Thymus (tissue), 11 donors: ENCODE measurements around the gene SBF1. TPM values are rescaled to one million over a fixed set of nuclear protein-coding genes. Genes with fewer than 3 reads are reported as not detected.
"Not testable (repeated sequence)": the region's sequence is repeated elsewhere in the genome, so short reads cannot be mapped to it uniquely, and the experiment has no call there.

Source experiments
- DNase-seq, 9 donors: peaks; one replicate each; pipeline ENCODE4 v3.0.0-alpha.2; 2013; ENCODE audit warnings: low spot score in 9 of 9, low read depth in 6 of 9, missing footprints in 1 of 9
- H3K27ac ChIP-seq, 2 donors: one replicate each; pipeline ENCODE4 v1.5.1; 2013; ENCODE audit warnings: control low read depth in 1 of 2, low read depth in 1 of 2, low read length in 1 of 2, mild to moderate bottlenecking in 1 of 2, moderate library complexity in 1 of 2
- H3K27me3 ChIP-seq, 2 donors: one replicate each; pipeline ENCODE4 v1.5.1; 2013; ENCODE audit warnings: low read length in 1 of 2; ENCODE audit not compliant: control insufficient read depth in 2 of 2, insufficient read depth in 1 of 2
- H3K36me3 ChIP-seq, 2 donors: one replicate each; pipeline ENCODE4 v1.5.1; 2013; ENCODE audit warnings: low read length in 1 of 2, mild to moderate bottlenecking in 1 of 2, moderate library complexity in 1 of 2; ENCODE audit not compliant: control insufficient read depth in 2 of 2, insufficient read depth in 2 of 2
- H3K4me1 ChIP-seq, 2 donors: one replicate each; pipeline ENCODE4 v1.5.1; 2013; ENCODE audit warnings: low read length in 2 of 2; ENCODE audit not compliant: control insufficient read depth in 2 of 2, insufficient read depth in 2 of 2
- H3K4me3 ChIP-seq, 2 donors: one replicate each; pipeline ENCODE4 v1.5.1; 2013; ENCODE audit warnings: low read length in 2 of 2, control low read depth in 1 of 2, mild to moderate bottlenecking in 1 of 2
- H3K9me3 ChIP-seq, 2 donors: one replicate each; pipeline ENCODE4 v1.5.1; 2013; ENCODE audit warnings: low read length in 1 of 2, mild to moderate bottlenecking in 1 of 2; ENCODE audit not compliant: control insufficient read depth in 2 of 2, insufficient read depth in 1 of 2
- WGBS: extraction: QIAGEN DNeasy Blood & Tissue Kit; methylation state at CpG from one replicate; pipeline ENCODE4 v1.1.7; 2013; 5-methylcytosine and 5-hydroxymethylcytosine counted together
- polyA plus RNA-seq: library from polyadenylated mRNA; stranded (reverse); fragments of 200-250 nt; gene quantifications from one replicate; pipeline ENCODE4 v1.2.3, GENCODE V29; 2013
- total RNA-seq: library from RNA; stranded (reverse); fragments of 120-200 nt; gene quantifications from one replicate; pipeline ENCODE4 v1.2.4, GENCODE V29; 2013
- donor health status: healthy.

The SBF1 gene
- total and polyA plus RNA-seq, 2 donors = 56.7 to 88.2 TPM

- H3K4me3 ChIP-seq = no peak overlapping the region
- H3K27ac ChIP-seq = no peak overlapping the region
- no peaks in the 10 kb centered on the region for H3K9me3 ChIP-seq
- H3K27me3 ChIP-seq = no peaks in the 10 kb centered on the region
- peaks cover 0 to 6% of the 10 kb centered on the region in 2 donors for H3K4me1 ChIP-seq
- DNase-seq = no peak
- 98% methylated on average over 25 of the region's 25 CpGs for WGBS
- H3K36me3 ChIP-seq = peaks cover 82 to 86% of the 10 kb centered on the region in 2 donors
These were observed 37.9 kb downstream of the SBF1 start for GRCh38 chr22:50436841-50437341.

GRCh38 chr22:50436015-50436830 lies 38.6 kb downstream of the SBF1 start:
- peaks cover 0 to 6% of the 10 kb centered on the region in 2 donors for H3K4me1 ChIP-seq
- 94% methylated on average over 37 of the region's 37 CpGs for WGBS
- H3K9me3 ChIP-seq = no peaks in the 10 kb centered on the region
- no peaks in the 10 kb centered on the region for H3K27me3 ChIP-seq
- no peak overlapping the region for H3K4me3 ChIP-seq
- peak overlapping the region in 1 of 2 donors; percentile 43 for H3K27ac ChIP-seq
- DNase-seq = no peak
- peaks cover 82 to 86% of the 10 kb centered on the region in 2 donors for H3K36me3 ChIP-seq

- 95% methylated on average over 20 of the region's 20 CpGs for WGBS
- H3K4me1 ChIP-seq = peaks cover 0 to 6% of the 10 kb centered on the region in 2 donors
- H3K27me3 ChIP-seq = no peaks in the 10 kb centered on the region
- no peak for DNase-seq
- no peak overlapping the region for H3K4me3 ChIP-seq
- peaks cover 80 to 85% of the 10 kb centered on the region in 2 donors for H3K36me3 ChIP-seq
- no peaks in the 10 kb centered on the region for H3K9me3 ChIP-seq
- peak overlapping the region; percentile 50 to 70 for H3K27ac ChIP-seq
These were observed 39.4 kb downstream of the SBF1 start for GRCh38 chr22:50435291-50436014.

GRCh38 chr22:50434849-50435248 lies 40.0 kb downstream of the SBF1 start:
- 94% methylated on average over 24 of the region's 24 CpGs for WGBS

GRCh38 chr22:50432877-50433510 lies 41.8 kb downstream of the SBF1 start:
- WGBS = 92% methylated on average over 20 of the region's 24 CpGs
- peaks cover 77 to 79% of the 10 kb centered on the region in 2 donors for H3K36me3 ChIP-seq
- DNase-seq, H3K9me3 ChIP-seq, H3K27ac ChIP-seq, H3K4me1 ChIP-seq, H3K4me3 ChIP-seq, H3K27me3 ChIP-seq: not testable (repeated sequence)

More at GRCh38 chr22:50434849-50435248, 40.0 kb downstream of the SBF1 start:
- Histone ChIP-seq H3K4me1 (peaks cover 0 to 6% of the 10 kb centered on the region in 2 donors), H3K9me3 (no peaks in the 10 kb centered on the region), H3K4me3 (no peak overlapping the region), H3K36me3 (peaks cover 80 to 85% of the 10 kb centered on the region in 2 donors), H3K27me3 (no peaks in the 10 kb centered on the region), H3K27ac (no peak overlapping the region)
- DNase-seq = no peak

- WGBS = 97% methylated on average over 35 of the region's 35 CpGs
- DNase-seq = no peak
- Histone ChIP-seq H3K4me1 (peaks cover 0 to 6% of the 10 kb centered on the region in 2 donors), H3K9me3 (no peaks in the 10 kb centered on the region), H3K27me3 (no peaks in the 10 kb centered on the region), H3K36me3 (peaks cover 70 to 76% of the 10 kb centered on the region in 2 donors), H3K27ac (no peak overlapping the region), H3K4me3 (no peak overlapping the region)
These were observed 42.5 kb downstream of the SBF1 start for GRCh38 chr22:50432131-50432876.

- H3K9me3 ChIP-seq = peaks cover 0 to 4% of the 10 kb centered on the region in 2 donors
- H3K27me3 ChIP-seq = no peaks in the 10 kb centered on the region
- H3K4me3 ChIP-seq = no peak overlapping the region
- H3K36me3 ChIP-seq = peaks cover 65 to 84% of the 10 kb centered on the region in 2 donors
- no peak overlapping the region for H3K27ac ChIP-seq
- WGBS = 98% methylated on average over 12 of the region's 12 CpGs
- no peak for DNase-seq
- H3K4me1 ChIP-seq = no peaks in the 10 kb centered on the region
These were observed 49.5 kb downstream of the SBF1 start for GRCh38 chr22:50425179-50425916.

GRCh38 chr22:50423956-50424355 lies 50.9 kb downstream of the SBF1 start:
- H3K36me3 ChIP-seq = peaks cover 70 to 84% of the 10 kb centered on the region in 2 donors
- no peak overlapping the region for H3K27ac ChIP-seq
- WGBS = 98% methylated on average over 14 of the region's 14 CpGs
- H3K4me1 ChIP-seq = no peaks in the 10 kb centered on the region
- peaks cover 0 to 4% of the 10 kb centered on the region in 2 donors for H3K9me3 ChIP-seq
- no peak overlapping the region for H3K4me3 ChIP-seq
- no peaks in the 10 kb centered on the region for H3K27me3 ChIP-seq
- no peak for DNase-seq
